Prostate gland (tissue), 2 donors: ENCODE results near the gene DIPK1B. TPM values are rescaled to one million over a fixed set of nuclear protein-coding genes. Genes with fewer than 3 reads are reported as not detected.
A peak's percentile ranks its signal among the peaks of the same experiment; 100 is the strongest.

ENCODE experiments used
- DNase-seq: peaks from one replicate; pipeline ENCODE4 v3.0.0-alpha.2; 2019; ENCODE audit warnings: low spot score
- H3K27ac ChIP-seq, 2 donors: fragments of 200-600 bp; sonication (generic); 2 replicates each; pipeline ENCODE4 v1.5.1; 2017 to 2019
- H3K27me3 ChIP-seq: fragments of 200-600 bp; sonication (generic); replicated peaks from 2 replicates; pipeline ENCODE4 v1.5.1; 2019; ENCODE audit not compliant: insufficient read depth
- H3K36me3 ChIP-seq, 2 donors: fragments of 200-600 bp; sonication (generic); 1 replicate in 1 of 2; 2 replicates in 1 of 2; pipeline versions ENCODE4 v1.5.1 to v1.8.1; 2017 to 2019
- H3K4me1 ChIP-seq: fragments of 200-600 bp; sonication (generic); replicated peaks from 2 replicates; pipeline ENCODE4 v1.5.1; 2019
- H3K4me3 ChIP-seq, 2 donors: fragments of 200-600 bp; sonication (generic); 2 replicates each; pipeline ENCODE4 v1.5.1; 2017 to 2019
- H3K9me3 ChIP-seq: fragments of 200-600 bp; sonication (generic); 2 replicates; pipeline ENCODE4 v1.5.1; 2017
- CTCF ChIP-seq, 4 experiments: fragments of 200-600 bp in 2 of 4; fragments of 450-650 bp in 2 of 4; sonication (generic) in 2 of 4; IDR thresholded peaks; 1 replicate in 3 of 4; 2 replicates in 1 of 4; pipeline ENCODE4 v1.5.1; 2016 to 2019; ENCODE audit warnings: antibody characterized with exemption in 4 of 4, mild to moderate bottlenecking in 2 of 4, moderate library complexity in 2 of 4
- POLR2A ChIP-seq: fragments of 450-650 bp; IDR thresholded peaks from one replicate; pipeline ENCODE4 v1.6.1; 2016; ENCODE audit warnings: antibody characterized with exemption, mild to moderate bottlenecking
- POLR2AphosphoS5 ChIP-seq: sonication (generic); formaldehyde crosslinking; IDR thresholded peaks from one replicate; pipeline ENCODE4 v1.6.1; 2017; ENCODE audit warnings: antibody characterized with exemption
- WGBS: methylation state at CpG from one replicate; pipeline ENCODE4 v1.1.5; 2018; 5-methylcytosine and 5-hydroxymethylcytosine counted together
- intact Hi-C: fragments of 100-400 bp; cut with DNase I; formaldehyde crosslinking; loops from one replicate; pipeline ENCODE4 v1.14.2; 2022
- total RNA-seq, 2 donors: library from RNA; depleted of rRNA; stranded (reverse); fragments of >200 nt; gene quantifications; one replicate each; pipeline ENCODE4 v1.1.0, GENCODE V29; 2016

Gene DIPK1B
- total RNA-seq, 2 donors from 2014 or later: 18.9 to 27.8 TPM

DNA sequence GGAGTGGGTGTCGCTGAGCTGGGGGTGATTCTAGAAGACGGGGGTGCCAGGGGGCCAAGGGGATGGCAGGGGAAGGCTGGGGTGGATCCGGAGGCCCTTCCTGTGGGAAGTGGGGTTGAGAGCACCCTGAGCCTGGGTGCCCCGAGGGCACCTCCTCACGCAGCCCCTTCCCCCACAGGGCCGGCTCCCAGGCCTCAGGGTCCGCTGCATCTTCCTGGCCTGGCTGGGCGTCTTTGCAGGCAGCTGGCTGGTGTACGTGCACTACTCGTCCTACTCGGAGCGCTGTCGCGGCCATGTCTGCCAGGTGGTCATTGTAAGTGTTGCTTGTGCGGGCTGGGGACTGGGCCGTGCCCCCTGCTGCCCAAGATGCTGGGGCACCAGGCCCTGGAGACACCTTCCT is 5.0 kb downstream of the DIPK1B start:
- no peaks in the 10 kb centered on the region for H3K36me3 ChIP-seq
- H3K4me3 ChIP-seq: no peak overlapping the region
- H3K9me3 ChIP-seq: no peaks in the 10 kb centered on the region
- TF ChIP-seq POLR2A: no peak
- TF ChIP-seq POLR2AphosphoS5: no peak
- TF ChIP-seq CTCF (IDR thresholded peaks at IDR 0.05): no peak
- DNase-seq: no peak
- no peaks in the 10 kb centered on the region for H3K27me3 ChIP-seq
- intact Hi-C loops: loop anchor here (2.0 kb wide), 1 partner anchor 13 kb away; no protein-coding TSS in a partner anchor
- no peaks in the 10 kb centered on the region for H3K4me1 ChIP-seq
- no peak overlapping the region for H3K27ac ChIP-seq
- WGBS: 89% methylated on average over 16 of the region's 16 CpGs

GRCh38 chr9:136718345-136719194 is 6.2 kb downstream of the DIPK1B start:
- intact Hi-C loops: no loop called here
- H3K4me3 ChIP-seq: no peak overlapping the region
- H3K27me3 ChIP-seq: no peaks in the 10 kb centered on the region
- TF ChIP-seq POLR2A: no peak
- TF ChIP-seq POLR2AphosphoS5: no peak
- 84% methylated on average over 19 of the region's 20 CpGs for WGBS
- no peak overlapping the region for H3K27ac ChIP-seq
- no peaks in the 10 kb centered on the region for H3K4me1 ChIP-seq
- no peaks in the 10 kb centered on the region for H3K9me3 ChIP-seq
- H3K36me3 ChIP-seq: peaks cover 0 to 5% of the 10 kb centered on the region in 2 donors
- no peak for DNase-seq

DNA sequence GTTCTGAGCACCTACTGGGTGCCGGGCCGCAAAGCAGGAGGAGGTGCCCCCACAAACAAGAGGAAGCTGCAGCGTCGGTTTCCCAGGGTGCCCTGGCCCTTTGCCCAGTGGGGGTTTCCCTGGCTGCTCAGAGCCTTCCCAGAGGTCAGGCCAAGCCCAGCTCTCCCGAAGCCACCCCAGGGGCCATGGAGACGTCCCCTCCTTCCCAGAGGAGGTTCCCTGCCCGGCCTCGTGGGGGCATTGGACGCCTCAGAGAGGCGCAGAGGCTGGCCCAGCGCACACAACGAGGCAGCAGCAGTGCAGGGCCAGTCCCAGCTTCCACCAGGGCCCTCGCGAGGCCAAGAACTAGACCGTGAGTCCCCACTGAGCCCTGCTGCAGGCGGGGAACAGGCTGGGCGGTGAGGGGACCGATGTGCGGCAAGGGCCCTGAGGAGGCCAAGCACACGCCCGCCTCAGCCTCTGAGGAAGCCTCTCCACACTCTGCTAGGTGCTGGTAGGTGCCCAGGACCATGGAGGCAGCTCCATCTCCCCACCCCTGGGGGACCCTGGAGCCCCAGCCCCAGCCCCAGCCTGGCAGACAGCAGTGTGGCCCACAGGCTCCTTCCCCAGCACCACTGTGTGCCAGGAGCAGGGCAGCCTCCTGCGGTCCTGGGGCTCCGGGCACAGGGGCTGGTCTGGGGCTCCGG is 7.0 kb downstream of the DIPK1B start:
- 42% methylated on average over 6 of the region's 24 CpGs for WGBS
- peaks cover 0 to 5% of the 10 kb centered on the region in 2 donors for H3K36me3 ChIP-seq
- no peaks in the 10 kb centered on the region for H3K9me3 ChIP-seq
- intact Hi-C loops: no loop called here
- TF ChIP-seq POLR2A (no peak), POLR2AphosphoS5 (no peak), CTCF (IDR thresholded peaks at IDR 0.05) (no peak)
- H3K4me3 ChIP-seq: no peak overlapping the region
- no peak overlapping the region for H3K27ac ChIP-seq
- H3K4me1 ChIP-seq: no peaks in the 10 kb centered on the region
- no peaks in the 10 kb centered on the region for H3K27me3 ChIP-seq
- DNase-seq: no peak

- no peak overlapping the region for H3K4me3 ChIP-seq
- no peaks in the 10 kb centered on the region for H3K4me1 ChIP-seq
- H3K9me3 ChIP-seq: no peaks in the 10 kb centered on the region
- no peak for TF ChIP-seq CTCF (IDR thresholded peaks at IDR 0.05)
- TF ChIP-seq POLR2AphosphoS5: no peak
- TF ChIP-seq POLR2A: no peak
- intact Hi-C loops: loop anchor here (10.0 kb wide), 1 partner anchor 124 kb away; the partner anchor contains the start of genes AJM1 and PHPT1
- DNase-seq: no peak
- H3K27me3 ChIP-seq: no peaks in the 10 kb centered on the region
- H3K36me3 ChIP-seq: peaks cover 0 to 5% of the 10 kb centered on the region in 2 donors
- peak overlapping the region in 1 of 2 donors; percentile 27 for H3K27ac ChIP-seq
- WGBS: 49% methylated on average over 17 of the region's 20 CpGs
These were observed 8.0 kb downstream of the DIPK1B start for GRCh38 chr9:136720251-136720897.

GRCh38 chr9:136720898-136721338 is 8.5 kb downstream of the DIPK1B start:
- Histone ChIP-seq H3K36me3 (peaks cover 0 to 5% of the 10 kb centered on the region in 2 donors), H3K27me3 (no peaks in the 10 kb centered on the region), H3K4me3 (no peak overlapping the region), H3K27ac (peak overlapping the region in 1 of 2 donors; percentile 27), H3K9me3 (no peaks in the 10 kb centered on the region), H3K4me1 (peaks cover 1% of the 10 kb centered on the region)
- no peak for DNase-seq
- WGBS: 77% methylated on average over 11 of the region's 11 CpGs
- intact Hi-C loops: loop anchor here (10.0 kb wide), 1 partner anchor 124 kb away; the partner anchor contains the start of genes AJM1 and PHPT1
- TF ChIP-seq CTCF (IDR thresholded peaks at IDR 0.05) (no peak), POLR2AphosphoS5 (no peak), POLR2A (no peak)
